Tongue (tissue), 2 donors: ENCODE results near the gene AATF. TPM values are rescaled to one million over a fixed set of nuclear protein-coding genes. Genes with fewer than 3 reads are reported as not detected.
A peak's percentile ranks its signal among the peaks of the same experiment; 100 is the strongest.

ENCODE experiments used
- DNase-seq: peaks from one replicate; pipeline ENCODE4 v3.0.0-alpha.2; 2015
- total RNA-seq: library from RNA; depleted of rRNA; stranded (reverse); fragments of >200 nt; gene quantifications from one replicate; pipeline ENCODE4 v1.2.3, GENCODE V29; 2014

Gene AATF
- total RNA-seq, 1 donor from 2014 or later: 15.6 TPM

DNA sequence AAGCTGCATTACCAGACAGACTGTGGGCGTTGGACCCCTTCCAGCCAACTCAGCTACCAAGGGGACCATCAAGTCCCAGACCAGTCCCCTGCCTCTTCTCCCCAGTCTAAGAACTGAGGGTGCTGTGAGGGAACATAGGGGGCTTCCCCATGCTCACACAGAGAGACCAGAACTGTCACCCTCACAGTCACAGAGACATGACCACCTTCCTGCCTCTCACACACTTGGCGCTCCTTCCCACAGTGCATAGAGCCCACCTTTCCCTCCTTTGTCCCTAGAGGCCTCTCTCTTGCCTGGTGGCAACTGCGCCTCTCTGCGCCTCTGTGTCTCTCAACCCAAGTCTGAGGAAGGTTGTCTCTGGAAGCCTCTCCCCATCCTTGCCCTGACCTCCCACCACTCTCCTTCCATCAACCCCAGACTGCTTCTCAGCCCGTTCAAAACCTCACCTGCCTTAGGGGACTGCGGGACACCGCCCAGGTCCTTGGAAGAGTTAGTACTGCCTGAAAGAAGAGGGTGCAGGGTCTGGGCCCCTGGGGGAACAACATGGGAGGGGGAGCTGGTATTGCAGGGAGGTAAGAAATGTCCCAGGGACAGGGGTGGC, 17.6 kb upstream of the AATF start:
- no peak for DNase-seq

DNA sequence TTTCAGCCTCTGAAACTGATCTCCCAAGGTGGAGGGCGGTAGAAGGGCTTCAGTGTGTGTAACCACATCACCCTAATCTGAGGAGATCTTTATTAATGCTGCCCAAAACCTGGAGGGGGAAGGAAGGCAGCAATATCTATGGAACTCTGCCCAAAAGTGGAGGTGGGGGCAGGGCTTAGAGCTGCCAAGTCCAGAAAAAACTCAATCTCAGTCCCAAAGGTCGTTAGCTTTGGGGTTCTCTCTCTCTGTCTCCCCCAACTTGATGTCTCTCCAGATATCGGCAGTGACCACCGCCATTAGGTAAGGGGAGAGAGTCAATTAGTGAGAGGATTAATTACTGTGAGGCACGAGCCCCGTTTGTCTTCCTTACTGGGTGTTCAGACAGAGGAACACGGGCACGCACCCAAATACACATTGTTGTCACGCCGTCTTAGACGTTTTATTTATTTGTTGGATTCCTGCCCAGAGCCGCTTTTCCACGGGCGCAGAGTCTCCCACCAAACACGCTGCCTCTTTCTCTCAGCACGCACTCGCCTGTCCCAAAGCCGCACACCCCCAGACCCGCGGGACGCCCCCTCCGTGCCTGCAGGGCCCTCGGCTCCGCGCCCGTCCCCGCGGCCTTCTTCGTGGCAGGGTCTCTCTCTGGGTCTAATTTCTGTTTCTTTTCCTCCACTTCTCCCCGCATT, 16.9 kb upstream of the AATF start:
- peak; percentile 70 for DNase-seq

DNA sequence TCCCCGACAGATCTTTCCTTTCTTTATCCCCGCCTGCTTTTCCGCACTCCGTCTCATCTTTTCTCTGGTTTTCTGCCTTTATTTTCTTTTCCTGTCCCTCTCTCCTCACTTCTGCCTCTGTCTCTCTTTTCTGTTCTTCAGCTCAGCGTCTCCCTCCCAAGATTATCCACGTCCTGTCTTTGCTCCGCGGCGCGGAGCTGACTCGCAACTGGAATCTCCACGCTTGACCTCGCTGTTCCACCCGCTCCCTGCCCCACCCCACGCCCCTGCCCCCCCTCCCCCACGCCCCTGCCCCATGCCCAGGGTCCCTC, 16.4 kb upstream of the AATF start:
- no peak for DNase-seq

DNA sequence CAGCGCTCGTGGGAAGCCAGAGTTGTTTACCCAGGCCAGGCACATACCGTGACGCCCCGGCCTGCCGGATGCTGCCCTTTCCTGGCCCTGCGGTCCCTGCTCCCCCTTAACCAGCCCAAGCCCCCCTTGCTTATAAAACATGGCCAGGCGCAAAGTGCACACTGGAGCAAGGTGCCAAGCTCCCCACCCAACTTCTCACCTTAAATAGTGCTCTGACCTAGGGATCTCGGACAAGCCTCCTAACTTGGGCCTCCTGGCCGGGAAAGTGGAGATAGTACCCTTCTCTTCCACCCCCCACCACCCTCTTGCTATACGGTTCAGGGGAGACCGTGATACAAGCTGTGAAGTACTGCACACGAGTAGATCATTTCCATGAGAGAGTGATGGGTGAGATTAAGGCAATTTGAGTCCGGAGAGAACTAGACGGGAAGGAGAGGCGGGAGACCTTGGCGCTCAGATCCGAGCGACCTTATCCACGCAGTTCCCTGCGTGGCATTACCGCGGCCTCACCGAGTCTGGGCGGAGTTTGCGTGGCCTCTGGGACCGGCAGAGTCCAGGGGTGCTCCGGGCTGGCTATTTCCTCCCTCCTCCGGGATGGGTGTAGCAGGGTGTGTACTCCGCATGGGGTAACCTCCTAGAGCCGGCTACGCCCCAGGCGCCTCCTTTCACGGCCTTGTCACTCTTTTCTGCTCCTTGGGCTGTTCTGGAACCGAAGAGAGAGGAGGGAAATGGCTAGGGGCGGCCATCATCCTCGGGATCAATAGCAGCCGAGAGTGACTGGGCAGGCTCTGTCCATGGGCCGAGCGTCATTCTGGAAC, 15.9 kb upstream of the AATF start:
- DNase-seq: no peak

DNA sequence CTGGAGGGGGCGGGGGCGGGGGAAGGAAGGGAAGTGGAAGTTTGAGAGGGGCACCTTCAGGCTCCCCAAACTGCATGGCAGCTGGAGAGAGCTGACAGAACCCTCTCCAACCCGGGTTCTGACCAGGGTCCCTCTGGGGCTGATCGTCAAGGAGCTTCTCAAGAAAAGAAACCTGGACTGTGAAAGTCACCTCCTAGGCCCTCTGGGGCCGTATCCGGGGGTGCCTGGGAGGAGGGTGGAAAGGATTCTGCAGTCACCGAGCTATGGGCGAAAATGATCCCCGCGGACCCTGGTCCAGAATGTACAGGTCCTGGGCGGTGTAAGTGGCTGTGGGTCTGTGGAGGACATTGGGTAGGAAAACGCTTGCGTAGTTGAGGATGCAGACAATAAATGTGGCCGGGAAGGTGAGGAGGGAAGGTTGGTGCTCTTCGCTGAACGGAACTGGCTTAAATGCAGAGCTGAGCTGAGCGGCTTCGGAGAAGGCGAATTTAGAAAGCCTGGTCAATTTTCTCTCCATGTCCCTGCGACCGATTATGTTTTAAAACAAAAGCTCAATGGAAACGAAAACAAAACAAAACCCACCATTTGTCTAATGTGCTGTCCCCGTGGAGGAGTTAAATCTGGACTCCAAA, 15.1 kb upstream of the AATF start:
- no peak for DNase-seq

DNA sequence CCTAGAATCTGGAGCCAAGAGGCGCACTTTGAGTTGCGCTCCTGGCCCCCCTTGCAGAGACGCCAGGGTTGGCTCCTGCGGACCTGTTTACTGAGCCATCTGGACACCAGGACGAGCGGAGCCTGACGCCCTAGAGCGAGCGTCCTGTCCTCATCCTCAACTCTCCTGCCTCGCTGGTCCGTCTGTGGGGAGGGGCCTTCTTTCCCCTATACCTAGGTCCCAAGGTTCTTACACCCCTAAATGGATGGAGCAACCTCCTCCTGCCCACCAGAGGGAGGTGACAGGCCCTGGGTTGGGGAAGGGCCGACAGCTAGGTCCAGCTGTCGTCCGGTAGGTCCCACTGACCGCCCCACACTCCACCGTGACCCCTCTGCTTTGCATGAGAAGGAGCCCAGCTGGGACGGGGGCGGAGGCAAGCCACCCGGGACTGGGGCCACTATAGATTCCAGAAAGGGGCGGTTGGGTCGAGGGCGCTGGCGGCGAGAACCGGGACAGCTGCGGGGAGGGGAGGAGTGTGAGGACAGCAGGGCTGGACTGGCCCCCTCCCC, 14.5 kb upstream of the AATF start:
- DNase-seq: peak; percentile 43

DNA sequence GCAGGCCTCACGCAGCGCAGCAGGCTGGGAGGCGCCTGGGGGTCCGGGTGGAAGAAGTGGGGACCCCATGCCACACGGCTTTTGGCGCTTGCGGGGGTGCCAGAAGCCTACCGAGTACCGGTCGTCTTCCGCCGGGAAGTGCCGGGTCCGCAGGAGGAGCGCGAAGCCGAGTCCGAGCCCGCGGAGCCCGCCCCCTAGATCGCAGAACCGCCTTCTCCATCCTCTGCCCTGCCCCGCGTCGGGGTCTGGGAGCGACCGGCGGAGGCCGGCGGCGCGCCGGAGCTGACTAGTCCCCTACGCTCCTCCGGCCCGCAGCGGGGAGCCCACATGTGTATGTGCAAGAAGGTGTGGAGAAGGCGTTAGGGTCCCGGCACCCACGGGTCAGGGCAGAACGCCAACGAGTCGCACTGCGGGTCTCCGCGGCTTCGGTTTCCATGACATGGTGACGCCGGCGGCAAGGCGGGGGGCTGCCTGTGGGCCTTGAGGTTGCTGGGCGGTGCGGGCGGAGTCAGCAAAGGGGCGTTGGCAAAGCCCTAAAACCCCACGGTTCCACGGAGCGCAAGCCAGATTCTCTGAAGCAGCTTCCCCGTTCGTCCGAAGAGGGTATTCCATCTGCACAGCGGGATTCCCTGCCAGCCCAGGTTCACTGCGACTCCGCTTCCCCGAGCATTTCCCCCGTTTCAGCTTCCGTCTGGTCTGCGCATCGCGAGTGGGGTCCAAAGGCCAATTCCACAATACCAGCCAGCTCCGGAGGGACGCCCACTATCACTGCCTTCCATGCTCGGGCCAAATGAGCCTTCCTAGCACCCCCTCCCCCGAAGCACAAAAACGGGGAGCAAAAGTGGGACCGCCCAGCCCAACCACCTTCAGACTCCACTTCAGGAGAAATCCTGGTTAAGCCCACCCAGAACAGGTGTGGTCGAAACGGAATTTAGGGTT, 13.8 kb upstream of the AATF start:
- peak; percentile 46 for DNase-seq

DNA sequence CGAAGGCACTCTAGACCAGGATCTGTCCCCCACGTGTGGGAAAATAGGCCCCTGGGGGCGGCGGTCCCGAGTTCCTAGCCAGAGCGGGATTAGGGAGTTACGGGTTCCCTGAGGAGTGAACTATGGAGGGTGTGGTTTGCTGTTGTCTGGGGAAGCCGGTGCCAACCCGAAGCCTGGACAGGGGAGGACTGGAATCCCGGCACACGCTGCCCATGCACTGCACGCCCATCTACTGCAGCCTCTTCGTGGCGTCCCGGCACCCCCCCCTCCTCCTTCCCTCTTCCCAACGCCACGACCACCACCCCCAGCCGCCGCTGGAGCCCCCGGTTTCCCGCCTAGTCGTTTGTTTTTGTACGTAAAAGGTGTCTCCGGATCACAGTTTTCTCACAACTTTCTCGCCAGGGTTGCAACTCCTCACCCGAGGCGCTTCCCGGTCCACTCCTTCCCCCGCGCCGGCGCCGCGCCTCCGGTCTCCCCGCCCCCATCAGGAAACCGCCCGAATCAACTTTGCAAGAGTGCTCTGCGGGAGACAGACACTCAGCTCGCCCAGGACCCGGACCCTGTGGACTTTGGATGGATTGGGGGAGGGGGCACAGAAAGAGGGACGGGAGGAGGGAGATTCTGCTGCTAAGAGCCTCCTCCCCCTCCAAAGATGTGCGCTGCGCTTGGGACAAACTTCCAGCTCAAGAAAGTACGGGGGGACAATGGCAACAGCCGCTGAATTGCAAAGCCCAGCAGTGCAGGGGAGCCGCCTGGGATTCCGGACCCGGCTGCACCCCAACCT, 12.9 kb upstream of the AATF start:
- no peak for DNase-seq

DNA sequence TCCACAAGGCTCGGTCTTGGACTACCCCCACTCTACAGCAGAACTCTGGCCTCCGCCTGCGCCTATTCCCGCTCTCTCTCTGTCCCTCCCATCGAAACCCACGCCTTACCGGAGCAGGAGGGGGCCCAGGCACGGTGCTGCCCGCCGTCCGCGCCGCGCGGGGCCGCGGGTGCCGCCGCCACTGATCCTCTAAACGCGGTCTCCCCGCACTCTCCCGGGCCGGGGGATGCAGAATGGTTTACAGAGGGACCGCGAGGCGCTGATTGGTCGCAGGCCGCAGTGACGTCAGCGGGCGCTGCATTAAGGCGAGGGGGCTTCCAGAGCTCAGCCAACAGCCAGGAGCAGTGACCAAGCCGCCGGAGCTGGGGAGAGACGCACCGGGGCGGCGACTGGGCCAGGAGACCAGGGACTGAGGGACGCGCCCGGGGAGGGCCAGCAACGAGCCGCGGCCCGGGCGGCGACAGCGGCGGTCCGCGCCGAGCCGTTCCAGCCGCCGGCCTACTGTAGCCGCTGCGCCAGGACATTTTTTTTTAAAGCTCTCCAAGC, 12.2 kb upstream of the AATF start:
- DNase-seq: no peak

DNA sequence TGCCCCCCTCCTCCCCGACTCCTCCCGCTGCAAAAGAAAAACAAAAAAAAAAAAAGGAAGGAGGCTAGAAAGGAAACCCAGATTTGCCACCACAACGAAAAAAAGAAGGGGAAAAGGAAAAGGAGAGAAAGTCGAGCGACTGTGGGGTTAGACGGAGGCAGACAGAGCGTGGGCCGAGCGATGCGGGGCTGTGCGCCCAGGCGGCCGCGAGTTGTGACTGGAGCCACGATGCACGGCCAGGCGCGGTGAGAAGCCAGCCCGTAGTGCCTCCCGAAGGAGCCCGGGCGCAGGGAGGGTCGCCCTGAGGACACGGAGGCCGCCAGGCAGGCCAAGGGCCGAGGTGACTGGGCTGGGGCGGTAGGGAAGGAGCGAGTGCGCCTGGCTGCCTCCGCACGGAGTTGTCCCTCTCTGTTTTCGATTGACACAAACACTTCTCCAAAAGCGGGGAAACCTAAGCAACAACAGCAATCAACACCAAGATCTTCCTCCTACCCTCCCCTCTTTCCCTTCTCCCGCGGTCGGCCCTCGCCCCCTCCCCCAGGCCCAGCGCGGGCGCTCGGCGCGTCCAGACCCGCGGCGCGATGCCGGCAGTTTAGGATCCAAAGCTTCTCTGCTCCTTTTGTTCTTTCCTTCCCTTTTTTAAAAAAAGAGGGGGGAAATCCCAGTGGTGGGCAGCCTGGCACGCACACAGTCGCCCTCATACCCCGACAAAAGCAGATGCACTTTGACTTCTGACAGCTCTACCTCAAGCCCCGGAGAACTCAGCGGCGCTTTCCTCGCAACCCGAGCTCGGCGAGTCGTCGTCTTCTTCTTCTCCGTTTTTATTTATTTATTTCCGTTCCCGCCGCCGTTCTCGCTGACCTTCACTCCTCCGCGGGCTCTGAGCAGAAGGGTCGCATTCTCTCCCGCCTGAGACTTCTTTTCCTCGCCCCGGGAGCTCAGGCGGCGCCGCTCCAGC, 11.5 kb upstream of the AATF start, which contains the start of gene LHX1:
TSS of gene LHX1 (plus strand) at position 475 of the 958 bp plus-strand sequence. CDS start 723 bp downstream, outside the sequence.
- DNase-seq: no peak

DNA sequence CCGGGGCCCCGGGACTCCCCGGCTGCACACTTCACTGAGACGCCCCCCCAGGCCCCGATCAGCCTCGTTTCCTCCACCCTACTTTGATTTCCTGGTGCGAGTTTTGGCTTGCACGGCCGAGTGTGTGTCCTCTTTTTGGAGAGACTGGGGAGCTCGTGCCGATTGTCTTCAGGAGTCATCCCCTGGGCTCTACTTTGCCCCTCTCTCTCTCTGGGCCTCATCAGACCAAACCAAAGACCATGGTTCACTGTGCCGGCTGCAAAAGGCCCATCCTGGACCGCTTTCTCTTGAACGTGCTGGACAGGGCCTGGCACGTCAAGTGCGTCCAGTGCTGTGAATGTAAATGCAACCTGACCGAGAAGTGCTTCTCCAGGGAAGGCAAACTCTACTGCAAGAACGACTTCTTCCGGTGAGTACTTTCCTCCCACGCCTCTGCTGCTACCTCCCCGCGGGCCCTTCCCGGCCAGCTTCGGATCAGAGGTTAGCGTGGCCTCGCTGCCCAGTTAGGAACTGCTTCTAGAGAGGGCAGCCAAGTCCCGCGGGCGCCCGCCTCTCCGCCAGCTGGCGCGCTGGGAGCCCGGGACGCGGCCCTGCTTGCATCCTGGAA, 10.7 kb upstream of the AATF start:
- no peak for DNase-seq

DNA sequence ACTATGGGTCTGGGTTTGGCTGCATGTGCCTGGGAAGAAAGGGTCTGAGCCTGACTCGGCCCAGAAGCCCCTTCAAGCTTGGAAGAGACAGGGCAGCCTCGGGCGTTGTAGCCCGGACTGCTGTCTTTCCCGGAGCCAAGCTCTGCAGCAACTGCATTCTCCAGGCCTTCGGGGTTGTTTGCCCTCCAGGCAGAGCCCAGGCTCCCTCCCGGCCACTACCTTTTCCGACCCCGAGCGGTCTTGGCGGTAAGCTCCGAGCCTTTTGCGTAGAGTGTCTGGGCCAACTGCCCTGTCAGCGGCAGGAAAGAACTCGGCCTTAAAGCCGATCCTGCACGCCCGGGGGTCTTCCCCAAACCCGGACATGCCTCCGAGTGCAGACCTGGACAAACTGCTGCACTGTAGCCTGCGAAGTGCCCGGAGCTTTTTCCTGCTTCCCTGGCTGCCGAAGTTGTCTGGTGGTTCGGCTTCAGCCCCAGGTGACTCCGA, 10.1 kb upstream of the AATF start:
- DNase-seq: no peak

DNA sequence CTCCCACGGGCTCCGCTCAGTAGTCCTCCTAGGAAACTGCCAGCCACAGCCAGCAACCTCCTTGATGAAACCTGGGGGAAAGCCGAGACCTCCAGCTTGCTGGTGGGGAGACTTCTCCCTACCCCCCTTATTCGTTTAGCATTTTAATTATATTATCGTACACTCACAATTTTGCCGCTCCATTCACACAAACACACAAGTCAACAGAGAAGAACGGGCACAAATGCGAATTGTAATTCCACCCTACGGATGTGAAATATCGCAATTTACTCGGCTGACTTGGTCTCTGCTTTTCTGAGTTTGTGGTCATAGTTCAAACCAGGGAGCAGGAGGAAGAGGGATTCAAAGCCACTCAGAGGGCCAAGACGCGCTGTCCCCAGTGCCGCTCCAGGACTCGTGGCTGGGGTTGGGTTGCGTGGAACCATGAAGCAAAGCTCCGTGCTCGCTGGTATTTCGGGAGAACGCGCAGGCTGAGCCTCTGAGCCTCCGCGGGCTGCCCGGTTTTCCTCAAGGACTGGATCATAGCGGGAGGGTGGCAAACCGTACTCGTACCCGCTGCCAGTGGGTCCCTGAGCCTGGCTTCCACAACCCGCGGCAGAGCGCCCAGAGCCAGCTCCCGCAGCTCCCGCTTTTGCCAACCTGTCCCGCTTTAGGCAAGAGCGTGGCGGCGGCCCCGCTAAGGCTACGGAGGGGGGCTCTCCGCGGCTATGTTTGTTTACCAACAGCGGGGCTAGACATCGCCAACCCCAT, 9.5 kb upstream of the AATF start:
- no peak for DNase-seq

DNA sequence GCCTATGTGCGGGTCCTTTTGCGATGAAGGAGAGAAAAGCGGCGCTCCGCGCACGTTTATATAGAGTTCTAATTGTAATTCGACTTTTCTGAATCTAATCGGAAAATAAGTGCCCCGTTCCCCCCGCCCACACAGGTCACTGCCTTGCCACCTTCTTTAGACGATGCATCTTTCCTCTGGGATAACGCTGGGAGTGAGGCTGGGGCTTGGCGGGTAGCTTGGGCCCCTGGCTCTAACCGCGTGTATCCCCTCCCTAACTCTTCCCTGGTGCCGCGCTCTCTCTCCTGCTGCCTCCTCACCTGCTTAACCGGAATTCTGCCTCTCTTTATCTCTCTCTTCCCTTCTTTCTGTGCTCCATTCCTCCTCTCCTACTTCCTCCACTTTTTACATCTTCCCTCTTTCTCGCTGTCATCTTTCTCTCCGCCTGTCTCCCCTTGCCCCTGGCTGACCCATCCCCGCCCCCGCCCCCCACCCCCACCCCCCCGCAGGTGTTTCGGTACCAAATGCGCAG, 8.9 kb upstream of the AATF start:
- DNase-seq: no peak

DNA sequence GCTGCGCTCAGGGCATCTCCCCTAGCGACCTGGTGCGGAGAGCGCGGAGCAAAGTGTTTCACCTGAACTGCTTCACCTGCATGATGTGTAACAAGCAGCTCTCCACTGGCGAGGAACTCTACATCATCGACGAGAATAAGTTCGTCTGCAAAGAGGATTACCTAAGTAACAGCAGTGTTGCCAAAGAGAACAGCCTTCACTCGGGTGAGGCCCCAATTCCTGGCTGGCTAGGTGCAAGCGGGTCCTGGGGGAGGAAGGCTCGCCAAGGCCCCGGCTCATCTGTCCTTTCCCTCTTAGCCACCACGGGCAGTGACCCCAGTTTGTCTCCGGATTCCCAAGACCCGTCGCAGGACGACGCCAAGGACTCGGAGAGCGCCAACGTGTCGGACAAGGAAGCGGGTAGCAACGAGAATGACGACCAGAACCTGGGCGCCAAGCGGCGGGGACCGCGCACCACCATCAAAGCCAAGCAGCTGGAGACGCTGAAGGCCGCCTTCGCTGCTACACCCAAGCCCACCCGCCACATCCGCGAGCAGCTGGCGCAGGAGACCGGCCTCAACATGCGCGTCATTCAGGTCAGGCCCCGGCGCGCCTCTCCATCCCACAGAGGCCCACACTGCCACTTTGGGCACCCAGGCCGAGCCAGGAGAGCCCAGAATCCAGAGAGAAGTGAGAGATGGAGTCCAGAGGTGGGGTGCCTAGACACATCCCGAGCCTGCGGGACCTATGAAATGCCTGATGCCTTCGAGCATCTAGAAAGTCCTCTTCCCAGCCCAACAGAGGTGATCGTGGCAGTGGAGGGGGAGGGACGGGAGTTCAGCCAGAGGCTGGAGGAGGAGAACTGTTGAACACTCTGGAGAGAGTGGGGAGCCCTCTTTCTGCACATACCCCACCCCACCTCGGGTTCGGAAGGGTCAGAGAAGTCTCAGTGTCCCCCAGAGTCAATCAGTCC, 8.2 kb upstream of the AATF start:
- DNase-seq: no peak

DNA sequence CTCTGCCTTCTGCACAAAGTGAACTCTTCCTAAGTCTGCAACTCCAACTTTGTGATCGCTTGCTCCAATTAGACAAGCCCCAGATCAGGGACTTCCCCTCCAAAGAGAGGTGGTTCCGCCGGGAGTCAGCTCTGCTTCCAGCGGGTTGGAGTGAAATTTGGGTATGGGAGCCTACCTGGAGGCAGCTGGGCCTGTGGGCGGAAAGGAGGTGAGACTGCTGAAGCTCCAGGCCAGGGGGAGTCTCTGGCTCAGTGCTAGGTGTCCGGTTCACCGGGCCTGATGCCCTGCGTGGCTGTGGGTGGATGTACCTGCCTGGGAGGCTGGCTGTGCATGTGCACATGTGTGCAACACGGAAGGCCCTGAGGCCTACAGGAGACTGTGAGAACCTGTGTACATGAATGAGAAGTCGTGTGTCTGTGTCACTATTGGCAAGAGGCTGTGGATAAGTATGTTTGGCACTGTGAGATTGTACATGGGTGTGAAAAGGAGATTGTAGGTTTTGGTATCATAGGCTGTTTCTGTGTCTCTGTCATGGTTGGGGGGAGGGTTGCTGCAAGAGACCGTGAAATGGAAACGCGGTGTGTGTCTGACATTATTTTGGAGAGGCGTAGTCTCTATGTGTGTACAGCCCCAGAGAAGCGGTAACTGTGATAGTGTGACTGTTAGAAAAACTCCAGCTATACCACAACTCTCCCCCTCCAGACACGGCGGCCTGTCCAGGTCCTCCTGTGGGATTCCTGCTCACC, 7.3 kb upstream of the AATF start:
- no peak for DNase-seq
